Hematopoietic multipotent progenitor cell treated with erythropoietin and hydrocortisone succinate and interleukin-3 and kit ligand, for 6 days (in vitro differentiated cells): ENCODE results near the gene LIG3.
"Not testable (repeated sequence)": the region's sequence is repeated elsewhere in the genome, so short reads cannot be mapped to it uniquely, and the experiment has no call there.

Experiments used
- DNase-seq: peaks from one replicate; pipeline ENCODE4 v3.0.0-alpha.2; 2015

LIG3 gene

DNA sequence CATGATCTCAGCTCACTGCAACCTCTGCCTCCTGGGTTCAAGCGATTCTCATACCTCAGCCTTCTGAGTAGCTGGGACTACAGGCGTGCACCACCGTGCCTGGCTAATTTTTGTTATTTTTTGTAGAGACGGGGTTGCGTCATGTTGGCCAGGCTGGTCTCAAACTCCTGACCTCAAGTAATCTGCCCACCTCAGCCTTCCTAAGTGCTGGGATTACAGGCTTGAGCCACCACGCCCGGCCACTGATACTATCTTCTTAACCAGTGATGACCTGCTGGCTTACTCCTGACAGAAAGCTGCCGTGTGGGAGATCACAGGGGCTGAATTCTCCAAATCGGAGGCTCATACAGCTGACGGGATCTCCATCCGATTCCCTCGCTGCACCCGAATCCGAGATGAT is 20.7 kb downstream of the LIG3 start:
- not testable (repeated sequence) for DNase-seq

DNA sequence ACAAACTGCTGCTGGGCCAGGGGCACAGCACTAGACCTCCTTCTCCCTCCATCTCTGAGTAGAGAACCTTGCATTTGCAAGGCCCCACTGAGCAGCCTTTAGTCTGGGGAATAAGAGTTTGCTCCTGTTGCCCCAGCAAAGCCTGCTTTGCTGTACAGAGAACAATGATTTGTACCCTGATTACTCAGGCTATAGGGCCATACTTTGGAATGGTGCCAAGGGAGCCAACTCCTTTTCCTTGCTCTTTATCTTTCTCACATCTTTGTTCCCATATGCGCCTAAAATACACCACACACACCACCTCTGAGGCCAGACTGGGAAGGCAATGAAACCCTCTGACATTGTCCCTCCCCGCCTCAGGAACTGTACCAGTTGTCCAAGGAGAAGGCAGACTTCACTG is 21.2 kb downstream of the LIG3 start:
- DNase-seq = peak; percentile 15

DNA sequence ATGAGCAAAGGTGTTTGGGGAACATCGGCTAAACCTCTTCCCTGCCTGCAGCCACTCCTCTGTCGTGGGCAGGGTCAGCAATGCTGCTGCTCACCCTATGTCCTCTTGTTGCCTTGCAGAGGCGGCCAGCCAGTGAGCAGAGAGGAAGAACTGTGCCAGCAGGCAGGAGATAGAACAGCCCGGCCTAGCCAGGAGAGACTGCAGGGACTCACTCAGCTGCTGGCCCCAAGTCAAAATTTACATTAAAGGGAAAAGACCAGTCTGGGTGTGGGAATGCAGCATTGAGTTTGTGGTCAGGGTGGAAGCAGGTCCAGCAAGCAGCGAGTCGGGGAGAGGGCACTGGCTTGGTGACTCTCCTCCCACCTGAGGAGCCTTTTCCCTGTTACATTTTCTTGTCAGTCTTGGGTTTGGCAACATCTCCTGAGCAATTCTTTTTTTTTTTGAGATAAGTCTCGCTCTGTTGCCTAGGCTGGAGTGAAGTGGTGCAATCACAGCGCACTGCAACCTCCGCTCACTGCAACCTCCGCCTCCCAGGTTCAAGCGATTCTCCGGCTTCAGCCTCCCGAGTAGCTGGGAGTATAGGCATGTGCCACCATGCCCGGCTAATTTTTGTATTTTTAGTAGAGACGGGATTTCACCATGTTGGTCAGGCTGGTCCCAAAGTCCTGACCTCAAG is 22.7 kb downstream of the LIG3 start:
- DNase-seq = no peak

DNA sequence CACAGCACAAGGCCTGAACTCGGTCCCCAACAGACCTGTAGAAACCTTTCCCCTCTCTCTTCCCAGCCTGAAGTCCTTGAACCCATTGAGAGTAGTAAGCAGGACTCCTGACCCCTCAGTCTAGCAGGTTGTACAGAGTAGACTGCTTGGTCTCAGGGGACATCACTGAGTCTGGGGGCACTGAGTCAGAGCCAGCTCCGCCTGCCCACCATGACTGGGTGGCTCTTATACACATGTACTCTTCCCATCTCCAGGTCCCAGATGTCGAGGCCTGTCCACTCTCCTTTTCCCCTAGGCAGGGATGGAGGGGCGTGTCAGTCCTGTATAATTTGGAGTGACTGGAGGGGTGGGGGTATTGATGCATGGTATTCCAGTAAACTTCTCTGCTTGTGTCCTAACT is 23.5 kb downstream of the LIG3 start:
- no peak for DNase-seq

DNA sequence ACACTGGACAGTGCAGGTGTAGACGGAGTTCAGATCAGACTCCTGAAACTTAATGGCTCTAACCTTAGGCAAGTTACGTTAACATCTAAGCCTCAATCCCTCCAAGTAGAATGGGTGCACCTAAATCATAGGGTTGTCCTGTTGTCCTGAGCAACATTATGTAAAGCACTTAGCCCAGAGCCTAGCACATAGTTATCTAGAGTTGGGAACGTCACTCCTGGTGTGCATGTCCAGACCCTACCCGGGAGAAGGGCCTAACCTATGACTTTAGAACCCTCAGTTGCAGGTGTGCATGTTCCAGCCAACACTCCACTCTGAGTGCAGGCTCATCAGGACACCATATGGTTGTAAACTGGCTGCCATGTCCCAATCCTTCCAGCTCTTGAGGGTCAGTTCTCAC is 26.0 kb downstream of the LIG3 start:
- no peak for DNase-seq

DNA sequence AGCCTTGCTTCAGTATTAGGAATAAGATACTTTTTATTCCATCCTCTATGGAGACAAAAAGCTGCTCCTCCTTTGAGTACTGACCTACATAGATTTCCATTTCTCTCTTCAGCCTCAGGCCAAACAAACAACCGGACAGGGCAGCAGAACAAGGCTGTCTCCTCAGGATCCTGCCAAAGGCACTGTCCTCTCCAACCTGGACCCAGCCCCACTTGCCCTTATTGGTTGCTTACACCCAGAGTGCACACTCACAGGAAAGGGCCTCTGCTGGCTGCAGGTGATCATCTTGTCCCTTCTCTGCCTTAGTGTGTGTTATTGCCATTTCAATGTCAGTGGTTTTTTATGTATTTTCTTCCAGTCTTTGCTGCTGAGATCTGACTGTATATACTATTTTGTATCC is 26.6 kb downstream of the LIG3 start:
- no peak for DNase-seq

DNA sequence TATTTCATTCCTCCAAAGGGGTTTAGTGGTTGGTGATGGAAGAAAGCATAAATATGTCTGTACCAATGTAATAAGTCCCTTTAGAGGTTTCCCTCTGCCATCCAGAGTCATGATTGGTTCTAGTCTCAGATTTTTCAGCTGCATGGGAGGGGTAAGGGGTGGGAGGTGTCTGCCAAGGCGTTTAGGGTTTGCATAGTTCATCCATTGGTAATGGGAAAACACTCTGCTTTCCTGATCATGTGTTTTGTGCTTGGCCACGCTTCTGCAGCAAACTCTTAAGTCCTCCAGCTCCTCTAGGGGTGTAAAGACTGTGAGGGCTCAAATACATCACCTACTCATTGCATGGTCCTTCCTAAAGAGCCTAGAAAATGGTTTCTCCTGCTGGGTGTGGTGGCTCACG is 29.8 kb downstream of the LIG3 start:
- no peak for DNase-seq

DNA sequence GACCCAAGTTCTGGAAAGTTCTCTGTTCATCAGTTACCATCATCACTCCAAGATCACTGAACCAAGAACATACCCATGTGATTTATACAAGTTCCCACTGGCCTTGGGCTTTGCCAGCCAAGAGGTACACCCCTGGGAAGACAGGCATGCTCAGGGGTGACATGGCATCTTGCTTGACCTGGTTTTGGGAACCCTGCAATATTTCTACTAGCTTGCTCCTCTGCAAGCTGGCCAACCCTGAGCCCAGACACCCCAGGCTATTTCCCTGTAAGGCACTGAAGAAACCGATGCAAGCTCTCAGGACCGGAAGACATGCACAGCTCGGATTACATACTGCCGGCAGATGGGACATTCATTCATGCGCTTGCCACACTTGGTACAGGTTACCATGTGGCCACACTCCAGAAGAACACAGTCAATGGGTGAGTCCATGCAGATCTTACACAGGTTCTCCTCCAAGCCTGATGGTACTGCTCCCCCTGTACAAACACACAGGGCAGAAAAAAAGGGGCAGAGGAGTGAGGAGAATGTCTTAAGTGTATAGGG is 31.4 kb downstream of the LIG3 start:
- no peak for DNase-seq

DNA sequence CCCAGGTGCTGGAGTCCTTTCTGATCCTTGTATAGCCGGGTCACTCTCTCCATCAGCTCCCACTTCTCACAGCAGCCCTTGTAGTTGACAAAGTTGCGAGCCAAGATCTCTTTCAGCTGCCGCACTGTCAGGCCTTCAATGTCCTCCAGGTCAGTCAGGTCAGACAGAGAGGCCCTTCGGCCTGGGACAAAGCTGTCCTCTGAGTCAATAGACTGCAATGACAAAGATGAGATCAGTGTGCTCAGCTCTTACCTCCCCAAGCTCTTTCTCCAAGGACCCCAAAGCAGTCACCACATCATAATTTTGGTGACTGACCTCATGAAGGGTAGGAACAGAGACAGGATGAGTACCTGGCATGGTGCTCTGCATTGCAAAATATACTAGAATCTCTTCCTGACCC is 36.1 kb downstream of the LIG3 start:
- DNase-seq = no peak

DNA sequence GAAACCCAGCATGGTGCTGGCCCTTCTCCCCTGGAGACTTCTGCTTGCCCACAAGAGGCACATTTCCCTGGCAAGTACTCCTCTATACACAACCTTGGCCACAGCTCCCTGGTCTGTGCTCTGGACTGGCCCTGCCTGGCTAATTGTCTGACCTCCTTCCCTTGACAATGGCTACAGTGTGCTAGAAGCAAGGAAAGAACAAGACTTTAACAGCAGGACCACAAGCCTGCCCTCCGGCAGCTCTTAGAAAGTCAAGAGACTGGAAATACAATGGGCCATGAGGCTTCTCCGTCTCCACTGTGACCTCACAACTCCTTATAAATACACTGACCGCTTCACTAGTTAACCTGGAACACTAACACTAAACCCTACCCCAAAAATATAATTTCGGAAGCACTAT is 36.7 kb downstream of the LIG3 start:
- DNase-seq = no peak

DNA sequence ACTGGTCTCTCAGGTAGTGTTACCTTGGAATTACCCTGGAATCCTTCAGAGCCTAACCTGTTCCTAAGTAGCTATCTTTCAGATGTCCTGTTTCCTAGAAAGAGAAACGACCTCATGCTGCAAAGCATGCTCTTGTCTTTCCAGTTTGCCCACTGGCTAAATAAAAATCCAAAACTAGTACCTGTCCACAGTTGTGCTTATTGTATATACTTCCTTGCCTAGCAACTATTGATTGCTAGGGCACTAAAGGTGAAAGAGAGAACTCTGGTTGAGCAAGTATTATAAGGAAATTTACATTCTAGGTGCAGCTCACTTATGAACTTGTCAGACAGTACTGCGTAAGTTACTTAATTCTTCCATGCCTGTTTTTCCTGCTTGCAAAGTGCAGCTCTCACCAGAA is 38.5 kb downstream of the LIG3 start:
- no peak for DNase-seq

DNA sequence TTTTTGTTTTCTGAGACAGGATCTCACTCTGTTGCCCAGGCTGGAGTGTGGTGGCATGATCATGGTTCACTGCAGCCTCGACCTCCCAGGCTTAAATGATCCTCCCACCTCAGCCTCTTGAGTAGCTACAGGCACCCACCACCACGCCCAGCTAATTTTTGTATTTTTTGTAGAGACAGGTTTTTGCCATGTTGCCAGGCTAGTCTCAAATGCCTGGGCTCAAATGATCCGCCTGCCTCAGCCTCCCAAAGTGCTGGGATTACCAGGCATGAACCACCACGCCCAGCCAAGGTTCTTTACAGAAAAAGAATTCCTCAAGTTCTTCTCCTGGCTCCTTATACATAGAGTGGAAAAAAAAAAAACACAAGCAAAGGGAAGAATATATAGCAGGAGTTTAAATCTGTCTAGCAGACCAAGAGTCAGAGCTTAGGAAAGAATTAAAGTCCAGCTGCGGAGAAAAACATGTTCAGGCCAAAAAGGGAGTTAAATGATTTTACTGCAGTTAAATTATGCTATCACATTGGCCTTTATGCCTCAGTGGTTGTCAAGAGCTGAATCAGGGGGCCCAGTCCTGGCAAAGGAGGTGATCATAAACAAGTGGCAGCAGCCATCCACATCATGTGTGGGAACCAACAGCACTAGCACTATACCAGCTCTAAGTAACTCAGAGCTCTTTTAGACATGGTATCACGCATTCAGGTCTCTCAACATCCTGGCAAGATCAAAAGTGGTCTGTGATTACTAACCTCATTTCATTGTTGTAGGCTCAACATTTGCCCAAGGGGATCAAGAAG is 39.3 kb downstream of the LIG3 start:
- DNase-seq = no peak

DNA sequence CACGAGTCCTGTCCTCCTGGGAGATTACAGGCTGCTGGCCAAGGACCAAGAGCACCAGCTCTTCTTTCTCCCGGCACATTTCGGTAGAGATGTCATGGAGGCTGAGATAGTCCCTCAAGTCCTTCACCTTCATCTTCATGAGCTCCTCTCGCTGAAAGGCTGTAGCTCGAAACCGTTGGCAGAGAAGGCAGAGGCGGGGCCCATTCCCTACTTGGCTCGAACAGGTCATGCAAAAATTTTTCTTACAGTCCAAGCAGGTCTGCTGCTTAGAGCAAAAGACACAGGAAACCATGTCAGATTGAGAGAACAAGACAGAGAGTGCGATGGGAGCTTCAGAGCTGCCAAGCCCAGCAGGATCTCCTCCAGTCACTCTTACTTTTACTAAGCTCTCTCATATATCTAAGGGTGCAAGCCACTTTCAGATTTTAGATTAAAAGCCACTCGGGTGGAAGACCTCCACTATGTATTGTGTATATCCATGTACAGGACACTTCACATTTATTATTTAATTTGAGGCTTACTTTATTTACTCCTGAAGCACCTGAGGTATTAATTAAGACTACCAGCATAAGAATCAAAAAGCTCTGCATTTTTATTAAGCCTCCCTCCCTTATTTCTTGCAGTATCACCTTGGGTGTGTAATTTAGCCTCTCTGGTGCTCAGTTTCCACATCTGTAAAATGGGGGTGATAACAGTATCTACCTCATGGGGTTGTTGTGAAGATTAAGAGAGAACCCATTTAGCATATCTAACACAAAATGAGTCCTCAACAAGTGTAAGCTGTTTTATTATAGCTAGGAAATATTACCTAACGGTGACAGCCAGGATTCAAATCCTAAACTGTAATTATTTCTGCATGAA is 41.4 kb downstream of the LIG3 start:
- no peak for DNase-seq

DNA sequence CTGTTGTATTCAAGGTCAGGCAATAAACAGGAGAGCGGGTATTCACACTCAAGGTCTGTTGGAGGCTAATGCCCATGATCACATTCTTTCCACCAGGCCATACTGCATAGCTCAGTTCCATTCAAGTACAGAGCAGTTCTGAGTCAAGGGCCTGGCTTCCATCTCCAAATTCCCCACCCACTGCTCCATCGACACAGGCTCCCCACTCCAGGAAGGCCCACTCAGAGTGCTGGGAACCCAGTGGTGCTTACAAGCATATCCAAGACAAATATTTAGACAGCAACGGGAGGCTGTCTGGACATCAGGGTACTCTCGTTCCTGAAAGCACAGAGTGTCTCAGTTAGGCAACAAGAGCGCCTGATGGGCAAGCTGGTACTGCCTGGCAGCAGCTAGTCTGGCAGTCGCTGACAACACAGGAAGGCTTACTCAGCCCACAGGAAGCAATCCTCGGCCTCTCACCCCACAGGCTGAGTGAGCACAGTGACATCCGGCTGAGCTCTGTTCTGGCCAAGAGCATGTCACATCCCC is 42.3 kb downstream of the LIG3 start:
- DNase-seq = peak; percentile 62

DNA sequence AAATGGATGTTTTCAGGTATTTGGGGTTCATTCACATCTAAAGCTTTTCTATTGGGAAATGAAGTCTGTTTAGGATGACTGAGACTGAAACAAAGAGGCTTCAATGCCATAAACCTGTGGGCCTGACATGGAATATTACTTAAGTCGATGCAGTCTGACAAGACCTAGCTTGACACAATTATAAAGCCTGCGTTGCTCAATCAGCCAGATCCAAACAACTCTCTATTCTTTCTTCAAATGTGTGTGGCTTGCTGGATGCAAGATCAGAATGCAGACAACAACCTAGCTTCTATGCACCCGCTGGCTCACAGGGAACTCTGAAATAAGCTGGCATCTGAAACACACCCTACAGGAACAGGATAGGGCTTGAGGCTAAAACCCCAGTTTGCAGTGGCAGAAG is 43.2 kb downstream of the LIG3 start:
- DNase-seq = no peak

DNA sequence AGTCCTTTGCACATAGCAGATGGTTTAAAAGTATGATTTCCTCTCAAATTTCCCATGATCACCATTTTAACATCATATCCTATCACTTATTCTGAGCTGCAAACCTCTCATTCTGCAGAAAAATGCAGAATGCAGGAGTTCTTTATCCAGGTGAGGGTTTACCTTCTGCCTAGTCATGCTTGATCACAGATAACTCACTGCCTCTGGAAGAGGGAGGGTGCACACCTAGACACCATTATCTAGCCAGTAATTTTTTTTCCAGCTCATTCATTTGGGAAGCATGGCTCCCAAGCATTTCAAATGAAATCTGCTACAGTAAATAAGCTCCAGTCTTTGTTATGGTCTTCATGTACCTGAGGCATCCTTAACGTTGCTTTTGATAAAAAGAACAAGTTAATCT is 45.2 kb downstream of the LIG3 start:
- DNase-seq = no peak

DNA sequence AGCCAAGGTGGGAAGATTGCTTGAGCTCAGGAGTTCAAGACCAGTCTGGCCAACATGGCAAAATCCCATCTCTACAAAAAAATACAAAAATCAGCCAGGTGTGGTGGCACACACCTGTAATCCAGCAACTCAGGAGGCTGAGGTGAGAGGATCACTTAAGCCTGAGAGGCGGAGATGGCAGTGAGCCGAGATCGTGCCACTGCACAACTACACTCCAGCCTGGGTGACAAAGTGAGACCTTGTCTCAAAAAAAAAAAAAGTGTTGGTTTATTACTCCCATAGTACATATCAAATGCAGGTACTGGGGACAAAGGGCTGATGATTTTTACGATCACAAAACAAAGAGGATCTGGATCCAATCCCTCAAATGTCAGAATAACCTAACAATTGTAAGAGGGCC is 47.8 kb downstream of the LIG3 start:
- not testable (repeated sequence) for DNase-seq

DNA sequence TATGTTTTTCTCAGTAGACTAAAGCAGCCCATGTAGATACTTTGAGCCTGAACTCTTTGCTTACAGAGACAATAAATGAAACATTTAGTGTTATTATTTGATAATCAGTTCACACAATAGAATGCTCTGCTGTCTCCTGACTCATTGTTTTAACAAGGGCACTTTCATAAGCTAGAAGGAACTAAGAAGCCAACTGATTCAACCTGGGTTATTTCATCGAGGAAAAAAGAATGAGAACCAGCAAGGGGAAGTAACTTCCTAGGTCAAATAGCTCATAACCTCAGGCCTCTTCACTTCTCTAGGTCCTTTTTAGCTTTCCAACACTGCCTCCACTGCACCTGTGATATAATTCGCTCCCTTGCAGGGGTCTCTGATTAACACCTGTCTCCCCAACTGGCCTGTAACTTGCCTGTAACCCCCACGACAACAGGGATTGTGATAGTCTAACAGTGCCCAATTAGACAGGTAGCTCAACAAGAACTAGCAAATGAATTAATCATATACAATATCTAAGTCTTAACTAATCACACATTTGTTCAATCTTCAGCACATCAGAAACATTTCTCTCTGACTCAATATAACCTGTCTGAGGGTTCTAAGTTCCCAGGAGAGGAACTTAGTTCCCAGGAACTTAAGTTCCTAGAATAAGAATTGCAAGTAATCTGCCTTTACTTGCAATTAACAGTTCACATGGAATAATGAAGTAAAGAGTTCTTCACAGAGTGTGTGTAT is 48.4 kb downstream of the LIG3 start:
- peak; percentile 33 for DNase-seq

DNA sequence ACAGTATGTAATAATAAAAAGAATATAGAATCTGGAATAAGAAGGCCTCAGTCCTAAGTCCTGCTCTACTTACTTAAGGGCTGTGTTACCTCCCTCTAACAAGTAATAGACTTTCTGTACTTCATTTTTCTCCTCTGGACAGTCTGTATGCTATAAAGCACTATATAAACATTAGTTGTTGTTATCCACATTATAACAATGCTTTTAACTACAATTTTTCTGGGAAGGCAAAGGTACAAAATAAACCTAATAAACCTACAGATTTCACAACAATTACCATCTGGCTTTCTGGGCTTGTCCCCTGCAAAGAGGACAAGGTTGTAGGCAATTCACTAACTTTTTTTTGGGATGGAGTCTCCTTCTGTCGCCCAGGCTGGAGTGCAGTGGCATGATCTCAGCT is 50.5 kb downstream of the LIG3 start:
- no peak for DNase-seq

DNA sequence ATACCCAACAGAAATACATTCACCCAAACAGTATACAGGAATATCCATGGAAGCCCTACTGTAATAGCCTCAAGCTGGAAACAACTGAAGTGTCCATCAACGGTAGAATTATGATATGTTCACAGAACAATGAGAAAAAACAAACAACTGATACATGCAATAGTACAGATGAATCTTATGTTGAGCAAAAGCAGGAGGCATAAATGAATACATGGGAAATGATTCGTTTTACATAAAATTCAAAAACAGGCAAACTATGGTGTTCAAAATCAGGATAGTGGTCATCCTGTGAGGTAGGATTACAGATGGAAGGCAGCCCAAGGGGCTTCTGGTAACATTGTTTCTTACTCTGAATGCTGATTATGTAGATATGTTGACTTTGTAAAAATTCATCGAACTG is 58.1 kb downstream of the LIG3 start:
- DNase-seq = no peak

DNA sequence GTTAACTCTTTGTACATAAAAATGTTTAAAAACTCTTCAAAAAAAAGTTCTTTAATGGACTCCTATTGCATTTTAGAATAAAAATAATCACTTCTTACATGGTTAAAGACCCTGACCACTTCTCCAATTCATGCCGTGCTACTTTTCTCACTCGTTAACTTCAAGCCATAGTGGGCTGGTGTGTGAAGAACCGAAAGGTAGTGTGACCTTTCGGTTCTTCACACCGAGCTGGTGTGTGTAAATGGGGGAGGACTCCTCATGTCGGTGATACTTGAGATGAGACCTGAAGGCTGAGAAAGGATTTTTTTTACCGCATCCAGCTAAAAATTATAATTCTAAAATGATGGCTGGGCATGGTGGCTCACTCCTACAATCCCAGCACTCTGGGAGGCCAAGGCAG is 61.1 kb downstream of the LIG3 start:
- DNase-seq = no peak

DNA sequence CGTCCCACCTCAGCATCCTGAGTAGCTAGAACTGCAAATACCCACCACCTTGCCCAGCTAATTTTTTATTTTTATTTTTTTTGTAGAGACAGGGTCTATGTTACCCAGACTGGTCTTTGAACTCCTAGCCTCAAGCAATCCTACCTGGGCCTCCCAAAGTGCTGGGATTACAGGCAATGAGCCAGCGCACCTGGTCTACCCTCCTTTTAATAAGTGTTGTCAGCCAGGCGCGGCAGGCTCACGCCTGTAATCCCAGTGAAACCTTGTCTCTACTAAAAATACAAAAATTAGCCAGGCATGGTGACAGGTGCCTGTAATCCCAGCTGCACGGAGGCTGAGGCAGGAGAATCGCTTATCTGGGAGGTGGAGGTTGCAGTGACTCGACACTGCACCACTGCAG is 63.9 kb downstream of the LIG3 start:
- DNase-seq = no peak
